ENCODE measurements around the gene GPR33. TPM values are rescaled to one million over a fixed set of nuclear protein-coding genes. Genes with fewer than 3 reads are reported as not detected.

GPR33 gene
- total and polyA plus RNA-seq, 12 donors: not detected

DNA sequence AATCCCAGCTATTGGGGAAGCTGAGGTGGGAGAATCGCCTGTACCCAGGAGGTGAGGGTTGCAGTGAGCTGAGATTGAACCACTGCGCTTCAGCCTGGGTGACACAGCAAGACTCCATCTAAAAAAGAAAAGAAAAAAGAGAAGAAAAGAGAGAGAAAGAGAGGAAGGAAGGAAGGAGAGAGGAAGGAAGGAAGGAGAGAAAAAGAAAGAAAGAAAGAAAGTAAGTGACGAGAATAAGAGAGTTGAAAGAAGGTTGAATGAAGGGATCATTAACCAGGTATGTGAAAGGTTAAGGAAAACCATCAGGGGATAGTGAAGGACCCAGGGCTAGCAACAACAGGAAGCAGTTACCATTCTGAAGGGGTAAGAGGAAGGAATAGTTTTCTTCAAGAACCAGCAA lies 26.3 kb downstream of the GPR33 start:
- no peaks in the 10 kb centered on the region for H3K9me3 ChIP-seq (replicated peaks in 1 of 3)
- H3K4me3 ChIP-seq: no peak overlapping the region
- intact Hi-C loops (cut with DNase I): no loop called here
- no peaks in the 10 kb centered on the region for H3K27me3 ChIP-seq
- no peak overlapping the region for H3K27ac ChIP-seq
- peaks cover under 1 to 1% of the 10 kb centered on the region in 2 donors for H3K4me1 ChIP-seq (replicated peaks in 1 of 2)
- H3K36me3 ChIP-seq (replicated peaks in 1 of 2): no peaks in the 10 kb centered on the region
- DNase-seq: no peak
- WGBS, 4 donors: 84 to 90% (median 88%) methylated on average over 3 of the region's 3 CpGs
- TF ChIP-seq, protein P1, sequence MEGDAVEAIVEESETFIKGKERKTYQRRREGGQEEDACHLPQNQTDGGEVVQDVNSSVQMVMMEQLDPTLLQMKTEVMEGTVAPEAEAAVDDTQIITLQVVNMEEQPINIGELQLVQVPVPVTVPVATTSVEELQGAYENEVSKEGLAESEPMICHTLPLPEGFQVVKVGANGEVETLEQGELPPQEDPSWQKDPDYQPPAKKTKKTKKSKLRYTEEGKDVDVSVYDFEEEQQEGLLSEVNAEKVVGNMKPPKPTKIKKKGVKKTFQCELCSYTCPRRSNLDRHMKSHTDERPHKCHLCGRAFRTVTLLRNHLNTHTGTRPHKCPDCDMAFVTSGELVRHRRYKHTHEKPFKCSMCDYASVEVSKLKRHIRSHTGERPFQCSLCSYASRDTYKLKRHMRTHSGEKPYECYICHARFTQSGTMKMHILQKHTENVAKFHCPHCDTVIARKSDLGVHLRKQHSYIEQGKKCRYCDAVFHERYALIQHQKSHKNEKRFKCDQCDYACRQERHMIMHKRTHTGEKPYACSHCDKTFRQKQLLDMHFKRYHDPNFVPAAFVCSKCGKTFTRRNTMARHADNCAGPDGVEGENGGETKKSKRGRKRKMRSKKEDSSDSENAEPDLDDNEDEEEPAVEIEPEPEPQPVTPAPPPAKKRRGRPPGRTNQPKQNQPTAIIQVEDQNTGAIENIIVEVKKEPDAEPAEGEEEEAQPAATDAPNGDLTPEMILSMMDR (IDR thresholded peaks at IDR 0.05): no peak
- TF ChIP-seq POLR2A (IDR thresholded peaks at IDR 0.05): no peak

DNA sequence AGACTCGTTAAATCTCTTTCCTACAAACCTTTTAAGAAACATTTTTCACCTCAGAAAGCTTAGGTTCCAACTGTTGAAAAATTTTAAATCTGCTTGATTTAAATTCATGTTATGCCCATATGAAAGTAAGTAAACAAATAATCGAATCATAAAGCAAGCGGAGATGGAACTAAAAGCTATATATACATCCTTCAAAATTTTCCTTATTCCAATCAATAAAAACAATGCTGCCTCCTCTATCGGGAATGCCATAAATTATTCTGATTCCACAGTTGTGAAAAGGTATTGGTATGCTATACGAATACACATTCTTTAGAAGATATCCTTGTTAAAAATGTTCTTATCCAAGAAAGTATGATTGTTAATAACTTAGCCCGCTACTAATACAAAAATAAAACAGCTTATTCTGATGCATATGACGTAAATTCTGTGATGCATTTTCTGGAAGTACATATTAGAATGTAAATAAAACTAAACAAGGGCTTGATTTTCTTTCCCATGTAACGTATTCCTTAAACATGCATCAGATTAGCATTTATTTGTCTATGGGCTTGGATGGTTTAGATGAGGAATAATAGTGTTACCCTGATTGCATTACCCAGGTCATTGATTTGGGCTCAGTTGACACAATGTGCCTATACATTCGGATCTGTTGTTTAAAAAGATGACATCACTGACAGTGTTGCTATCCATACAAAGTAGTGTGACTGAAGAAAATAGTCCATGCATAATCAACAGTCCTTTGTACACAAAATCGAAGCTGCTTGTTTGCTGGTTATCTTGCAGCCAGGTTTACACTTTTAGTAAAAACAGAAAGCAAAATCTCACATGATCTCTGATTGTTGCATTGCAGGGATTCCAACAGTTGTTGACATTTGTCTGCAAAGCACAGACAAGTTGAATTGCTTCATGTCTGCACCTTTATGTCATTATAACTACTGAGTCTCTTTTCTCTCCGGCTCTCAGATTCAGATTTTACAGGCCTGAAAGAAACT lies 29.9 kb downstream of the GPR33 start:
- WGBS, 4 donors: 55 to 58% (median 56%) methylated on average over 11 of the region's 11 CpGs
- Histone ChIP-seq H3K9me3 (replicated peaks in 1 of 3) (no peaks in the 10 kb centered on the region), H3K27me3 (no peaks in the 10 kb centered on the region), H3K27ac (peak overlapping the region; percentile 80 to 98 (median 92)), H3K4me1 (replicated peaks in 1 of 2) (peaks cover 13 to 21% of the 10 kb centered on the region in 2 donors), H3K4me3 (peak overlapping the region in 1 of 4 donors; percentile 62), H3K36me3 (replicated peaks in 1 of 2) (no peaks in the 10 kb centered on the region)
- intact Hi-C loops (cut with DNase I): no loop called here
- no peak for TF ChIP-seq POLR2A (IDR thresholded peaks at IDR 0.05)
- TF ChIP-seq, protein P1 (IDR thresholded peaks at IDR 0.05): no peak
- DNase-seq: no peak

DNA sequence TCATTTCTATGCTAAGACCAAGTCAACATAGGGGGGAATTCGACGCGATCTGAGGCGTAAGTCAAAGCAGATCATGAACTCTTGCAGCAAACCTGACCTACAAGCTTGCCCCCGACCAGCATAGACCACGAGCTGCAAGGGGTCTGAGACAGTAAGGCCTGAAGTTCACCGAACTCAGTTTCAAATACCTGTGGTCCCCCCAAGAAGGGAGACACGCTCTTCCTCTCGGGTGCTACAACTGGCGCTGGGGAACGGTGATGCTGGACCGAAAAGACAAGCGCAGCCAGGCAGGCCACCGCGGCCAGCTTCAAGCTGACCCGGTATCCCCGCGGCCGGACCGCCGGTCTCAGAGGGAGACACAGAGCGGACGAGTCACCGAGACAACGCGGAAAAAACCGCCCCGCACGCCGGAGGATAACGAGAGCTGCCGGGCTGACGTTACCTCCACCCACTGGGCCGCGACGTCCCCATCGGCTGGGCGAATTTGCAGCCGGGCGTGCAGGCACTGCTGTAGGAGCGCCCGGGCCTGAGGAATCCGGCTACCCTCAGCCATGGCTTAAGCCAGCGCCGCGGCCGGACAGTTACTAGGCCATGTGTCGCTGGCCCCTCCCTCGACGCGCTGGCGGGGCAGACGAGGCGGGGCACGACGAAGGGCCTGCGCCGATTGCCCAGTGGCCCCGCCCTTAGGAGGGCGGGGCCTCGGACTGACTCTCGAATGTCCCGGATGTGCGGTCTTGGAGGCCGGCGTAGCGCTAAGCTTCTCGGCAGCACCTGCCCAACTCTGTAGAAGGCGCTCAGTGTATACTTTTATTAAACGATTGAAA lies 30.8 kb downstream of the GPR33 start, which contains the start of gene DTD2:
Gene DTD2, minus strand, starts transcription at position 666 of the 824 bp plus-strand sequence. Its CDS starts 113 bp downstream, at position 553.
- intact Hi-C loops (cut with DNase I): no loop called here
- H3K27ac ChIP-seq: peak within 1 kb of the TSS; percentile 80 to 98 (median 92)
- 0 to 4% (median 1%) methylated on average over 21 to 70 of the region's 70 CpGs for WGBS, 4 donors

More for the DNA sequence above, 30.8 kb downstream of the GPR33 start, which contains the start of gene DTD2:
- peak; percentile 94 to 97 (median 95) for DNase-seq
- Histone ChIP-seq H3K36me3 (replicated peaks in 1 of 2) (peaks cover 0 to 8% of the 10 kb centered on the region in 2 donors), H3K27me3 (no peaks in the 10 kb centered on the region), H3K4me3 (peak within 1 kb of the TSS; percentile 8 to 77 (median 40)), H3K9me3 (replicated peaks in 1 of 3) (no peaks in the 10 kb centered on the region), H3K4me1 (replicated peaks in 1 of 2) (peaks cover 13 to 21% of the 10 kb centered on the region in 2 donors)
- peak; percentile 81 to 95 for TF ChIP-seq POLR2A (IDR thresholded peaks at IDR 0.05)
- TF ChIP-seq, protein P1 (IDR thresholded peaks at IDR 0.05): no peak
